Bronchial epithelial cell (primary cell): Measurements from ENCODE around the gene CCM2. TPM values are rescaled to one million over a fixed set of nuclear protein-coding genes. Genes with fewer than 3 reads are reported as not detected.

Experiments
- DNase-seq: peaks from one replicate; pipeline ENCODE4 v3.0.0-alpha.2; 2010; ENCODE audit warnings: low read depth
- FAIRE-seq: peaks from 2 replicates; lab custom pipeline; 2011; peaks lifted over from hg19 to GRCh38; lab: Jason Lieb, UNC
- H3K27me3 ChIP-seq: 2 replicates; pipeline ENCODE4 v1.5.1; 2011; ENCODE audit warnings: low read length; ENCODE audit not compliant: control insufficient read depth, insufficient read depth
- H3K36me3 ChIP-seq: 2 replicates; pipeline ENCODE4 v1.5.1; 2011; ENCODE audit warnings: low read length; ENCODE audit not compliant: control insufficient read depth, insufficient read depth
- H3K4me3 ChIP-seq: 2 replicates; pipeline ENCODE4 v1.5.1; 2011; ENCODE audit warnings: mild to moderate bottlenecking, low read depth, low read length, control low read depth
- CTCF ChIP-seq: IDR thresholded peaks from 2 replicates; pipeline ENCODE4 v1.5.1; 2011; ENCODE audit warnings: mild to moderate bottlenecking, moderate library complexity, low read length, control low read depth, inconsistent platforms; ENCODE audit not compliant: insufficient read depth, severe bottlenecking
- total RNA-seq: library from RNA; depleted of rRNA; stranded (reverse); fragments of >200 nt; gene quantifications from 2 replicates; pipeline ENCODE4 v1.2.1, GENCODE V29; 2014

CCM2 gene
- total RNA-seq, 1 donor from 2014 or later = 45.0 TPM

GRCh38 chr7:44979481-44980392 is 20.3 kb upstream of the CCM2 start:
- Histone ChIP-seq H3K4me3 (no peak overlapping the region), H3K36me3 (peaks cover 22% of the 10 kb centered on the region), H3K27me3 (no peaks in the 10 kb centered on the region)
- FAIRE-seq (no peak), DNase-seq (peak; percentile 26)
- no peak for TF ChIP-seq CTCF

- H3K36me3 ChIP-seq = peaks cover 29% of the 10 kb centered on the region
- no peak overlapping the region for H3K4me3 ChIP-seq
- no peak for FAIRE-seq
- TF ChIP-seq CTCF = no peak
- no peaks in the 10 kb centered on the region for H3K27me3 ChIP-seq
- peak; percentile 63 for DNase-seq
Observed at GRCh38 chr7:44980393-44981034, 19.5 kb upstream of the CCM2 start.

DNA sequence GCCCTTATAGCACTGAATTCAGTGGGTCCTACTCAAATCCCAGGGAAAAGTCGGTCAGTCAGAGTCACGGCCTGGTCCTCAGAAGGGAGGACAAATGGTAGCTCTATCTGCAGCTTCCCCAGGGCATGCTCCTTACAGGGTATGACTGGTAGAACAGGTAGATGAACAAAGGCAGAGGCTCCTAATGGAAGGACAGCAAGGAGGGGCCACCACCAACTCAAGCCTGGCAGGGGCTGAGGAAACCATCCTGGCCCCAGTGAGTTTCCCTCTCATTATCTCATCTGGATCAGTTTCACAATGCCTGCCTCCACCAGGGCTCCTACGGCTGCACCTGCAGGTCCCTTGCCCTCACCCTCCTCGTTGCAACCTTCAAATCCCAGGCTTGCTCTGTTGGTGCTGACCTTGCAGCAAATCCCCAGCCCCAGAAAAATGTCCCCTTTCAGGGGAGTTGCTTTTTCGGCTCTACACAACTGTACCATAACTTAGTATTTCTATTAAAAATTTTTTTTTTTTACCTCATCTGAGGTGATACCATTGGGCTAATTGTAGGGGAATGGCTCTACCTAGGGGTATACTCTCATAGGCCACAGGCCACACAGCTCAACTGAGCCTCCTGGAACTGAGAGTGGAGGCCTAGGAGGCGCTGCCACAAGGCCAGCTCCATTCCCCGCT is 18.8 kb upstream of the CCM2 start:
- FAIRE-seq (no peak), DNase-seq (no peak)
- H3K36me3 ChIP-seq = peaks cover 33% of the 10 kb centered on the region
- H3K4me3 ChIP-seq = no peak overlapping the region
- no peaks in the 10 kb centered on the region for H3K27me3 ChIP-seq
- TF ChIP-seq CTCF = no peak

DNA sequence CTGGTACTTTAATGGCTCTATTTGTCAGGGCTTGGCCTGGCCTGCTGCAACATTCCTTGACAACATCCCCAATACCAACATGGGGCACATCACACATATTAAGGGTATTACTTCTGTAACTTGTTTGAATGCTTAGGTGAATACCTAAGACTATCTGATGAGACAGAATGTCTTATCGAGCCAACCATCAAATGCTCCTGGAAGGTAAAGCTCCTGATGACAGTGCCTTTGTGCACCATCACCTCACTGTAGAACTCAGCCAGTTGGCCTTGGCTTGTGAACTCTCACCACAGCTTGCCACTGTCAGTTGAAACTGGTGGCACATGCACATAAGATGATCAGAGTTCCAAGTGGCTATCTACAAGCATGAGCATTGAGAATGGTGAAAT is 17.5 kb upstream of the CCM2 start:
- no peak for TF ChIP-seq CTCF
- no peak for FAIRE-seq
- DNase-seq = no peak
- H3K4me3 ChIP-seq = no peak overlapping the region
- H3K36me3 ChIP-seq = peaks cover 33% of the 10 kb centered on the region
- H3K27me3 ChIP-seq = no peaks in the 10 kb centered on the region

DNA sequence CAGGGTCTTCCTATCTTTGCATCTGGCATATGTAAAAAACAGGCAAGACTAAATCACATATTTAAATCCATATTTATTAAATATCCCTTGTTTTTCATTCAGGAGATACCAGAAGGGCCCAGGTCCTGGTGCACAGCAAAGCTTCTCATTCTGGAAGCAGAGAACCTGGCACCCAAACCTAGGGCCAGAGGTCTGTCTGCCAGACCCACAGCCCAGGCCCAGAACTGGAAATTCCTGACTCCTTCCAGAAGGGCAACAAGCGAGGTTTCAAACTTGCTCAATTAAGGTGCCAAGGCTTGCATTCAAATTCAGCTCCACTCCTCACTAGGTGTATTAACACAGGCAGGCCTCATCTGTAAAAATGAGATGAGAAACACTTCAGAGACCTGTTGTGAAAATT is 17.0 kb upstream of the CCM2 start:
- Histone ChIP-seq H3K4me3 (no peak overlapping the region), H3K27me3 (no peaks in the 10 kb centered on the region), H3K36me3 (peaks cover 33% of the 10 kb centered on the region)
- DNase-seq (no peak), FAIRE-seq (no peak)
- TF ChIP-seq CTCF = no peak
